Measurements from ENCODE around the gene MEF2C.

DNA sequence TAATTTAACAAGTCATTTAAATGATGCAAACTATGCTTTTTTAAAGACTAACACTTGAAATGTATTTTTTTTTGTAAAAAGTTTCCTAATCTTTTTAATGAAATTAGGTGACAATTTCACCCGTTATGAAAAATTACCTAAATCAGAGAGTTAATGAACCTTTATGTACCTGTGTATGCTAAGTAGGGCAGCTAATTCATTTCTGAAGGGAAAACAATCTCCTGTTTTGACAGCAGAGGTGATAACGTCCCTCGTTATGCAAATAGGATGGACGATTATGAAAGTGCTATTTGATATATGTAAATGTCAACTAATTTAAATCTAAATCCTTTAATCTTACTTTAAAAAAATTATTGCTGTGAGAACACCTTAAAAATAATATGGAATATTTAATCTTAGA, 58.8 kb downstream of the MEF2C start:
- TF ChIP-seq EZH2 (IDR thresholded peaks at IDR 0.05; ENCODE audit: insufficient read depth, poor library complexity, severe bottlenecking) (no peak), EZH2phosphoT487 (IDR thresholded peaks at IDR 0.05; ENCODE audit: insufficient read depth, low read depth) (no peak)

Data from GM23248 (cell line).